NCI-H748 treated with DMSO at 0.1 percent for 48 hours (cell line): Measurements from ENCODE around the gene FH.

Experiments
- DNase-seq: peaks from one replicate; lab custom pipeline; 2025; lab: John Stamatoyannopoulos, UW

Gene FH

DNA sequence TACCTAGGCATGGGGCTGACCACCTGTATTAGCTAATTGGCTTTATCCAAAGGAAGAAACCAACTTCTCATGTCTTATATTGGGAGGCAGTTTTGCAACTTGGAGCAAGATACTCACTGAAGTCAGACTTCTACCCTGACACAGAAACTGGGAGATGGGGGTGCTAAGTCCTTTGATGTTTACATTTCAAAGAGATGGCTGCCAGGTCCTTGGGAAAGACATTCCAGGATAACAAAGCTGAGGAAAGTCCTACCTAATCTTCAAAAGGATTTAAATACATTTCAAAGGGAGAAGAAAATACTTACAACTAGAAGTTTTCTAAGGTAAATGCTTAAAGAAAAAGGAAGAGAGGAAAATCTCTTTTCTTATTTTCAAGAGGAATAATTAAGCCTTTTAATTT, 62.1 kb downstream of the FH start:
- DNase-seq: no peak

DNA sequence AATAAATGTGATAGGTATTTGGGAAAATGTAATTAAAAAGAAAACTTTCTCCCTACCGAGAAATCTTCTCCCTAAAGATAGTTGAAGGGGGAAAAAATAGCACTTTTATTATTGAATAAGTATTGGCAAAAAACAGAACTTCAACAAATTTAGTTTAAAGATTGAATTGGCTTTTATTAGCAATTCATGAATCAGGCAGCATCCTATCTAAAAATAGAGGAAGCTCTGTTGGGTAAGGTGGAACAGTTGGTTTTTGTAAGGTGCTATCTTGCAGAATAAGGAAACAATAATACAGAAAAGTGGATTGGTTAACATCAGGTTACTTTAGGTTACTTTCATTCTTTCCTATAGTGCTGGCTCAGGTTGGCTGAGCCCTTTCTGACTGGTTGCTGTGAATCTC, 62.8 kb downstream of the FH start:
- no peak for DNase-seq

DNA sequence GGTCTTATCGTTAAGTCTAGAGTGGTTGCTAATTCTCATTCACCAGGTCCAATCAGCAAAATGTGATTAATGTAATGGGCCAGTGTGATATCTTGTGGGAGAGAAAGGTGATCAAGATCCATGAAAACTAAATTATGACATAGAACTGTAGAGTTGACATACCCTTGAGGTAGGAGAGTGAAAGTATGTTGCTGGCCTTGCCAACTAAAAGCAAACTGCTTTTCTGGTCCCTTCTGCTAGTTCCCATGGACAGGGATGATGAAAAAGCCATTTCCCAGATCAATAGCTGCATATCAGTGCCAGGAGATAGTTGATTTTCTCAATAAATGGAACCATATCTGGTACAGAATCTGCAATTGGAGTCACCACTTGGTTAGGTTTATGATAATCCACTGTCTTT, 65.8 kb downstream of the FH start:
- DNase-seq: no peak

DNA sequence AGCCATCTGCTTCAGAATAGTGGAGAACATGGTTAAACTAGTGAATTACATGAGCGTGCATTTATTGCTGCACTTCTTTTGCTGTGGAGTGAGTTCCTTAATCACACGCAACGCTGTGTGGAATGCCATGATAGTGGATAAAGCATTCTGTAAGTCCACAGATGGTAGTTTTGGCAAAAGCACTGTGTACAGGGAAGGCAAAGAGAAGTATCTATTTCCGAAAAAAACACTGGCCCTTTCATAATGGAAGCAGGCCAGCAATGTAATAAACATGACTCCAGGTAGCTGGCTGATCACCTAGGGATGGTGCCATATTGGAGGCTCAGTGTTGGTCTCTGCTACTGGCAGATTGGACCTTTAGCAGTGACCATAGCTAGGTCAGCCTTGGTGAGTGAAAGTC, 67.6 kb downstream of the FH start:
- DNase-seq: no peak
